DMS 273 (cell line): Measurements from ENCODE around the gene SLX9.
"Not testable (repeated sequence)": the region's sequence is repeated elsewhere in the genome, so short reads cannot be mapped to it uniquely, and the experiment has no call there.

Experiments used
- DNase-seq: peaks from one replicate; lab custom pipeline; 2025; ENCODE audit not compliant: unreplicated experiment; lab: John Stamatoyannopoulos, UW

SLX9 gene

GRCh38 chr21:45015469-45015860, 75.6 kb downstream of the SLX9 start:
- no peak for DNase-seq

- DNase-seq: peak; percentile 55
Observed at GRCh38 chr21:45016031-45016405, 76.2 kb downstream of the SLX9 start.

GRCh38 chr21:45016406-45017038, 76.7 kb downstream of the SLX9 start:
- DNase-seq: peak; percentile 67

- DNase-seq: no peak
Observed at GRCh38 chr21:45017039-45017960, 77.5 kb downstream of the SLX9 start.

GRCh38 chr21:45018131-45019075, 78.6 kb downstream of the SLX9 start:
- DNase-seq: peak; percentile 43

- peak; percentile 24 for DNase-seq
Observed at GRCh38 chr21:45019076-45019886, 79.5 kb downstream of the SLX9 start.

GRCh38 chr21:45019887-45020537, 80.2 kb downstream of the SLX9 start:
- no peak for DNase-seq

- no peak for DNase-seq
Observed at GRCh38 chr21:45020629-45021427, 81.0 kb downstream of the SLX9 start.

GRCh38 chr21:45021428-45022347, 81.9 kb downstream of the SLX9 start:
- DNase-seq: no peak

GRCh38 chr21:45022348-45022675, 82.5 kb downstream of the SLX9 start:
- no peak for DNase-seq

GRCh38 chr21:45022736-45023135, 82.9 kb downstream of the SLX9 start:
- DNase-seq: no peak

GRCh38 chr21:45024516-45024915, 84.7 kb downstream of the SLX9 start:
- DNase-seq: not testable (repeated sequence)

GRCh38 chr21:45026066-45026745, 86.4 kb downstream of the SLX9 start:
- no peak for DNase-seq
